Islet of Langerhans (tissue), 1 donor: Measurements from ENCODE around the gene TRIM52.
"Not testable (repeated sequence)": the region's sequence is repeated elsewhere in the genome, so short reads cannot be mapped to it uniquely, and the experiment has no call there.

ENCODE experiments used
- FAIRE-seq: peaks from one replicate; lab custom pipeline; 2011; peaks lifted over from hg19 to GRCh38; lab: Jason Lieb, UNC

The TRIM52 gene

GRCh38 chr5:181260720-181261319 is at the start of gene TRIM52:
TSS of gene TRIM52 (minus strand) at chr5:181261143. CDS start at chr5:181260813, 330 bp downstream.
- FAIRE-seq, result no peak

DNA sequence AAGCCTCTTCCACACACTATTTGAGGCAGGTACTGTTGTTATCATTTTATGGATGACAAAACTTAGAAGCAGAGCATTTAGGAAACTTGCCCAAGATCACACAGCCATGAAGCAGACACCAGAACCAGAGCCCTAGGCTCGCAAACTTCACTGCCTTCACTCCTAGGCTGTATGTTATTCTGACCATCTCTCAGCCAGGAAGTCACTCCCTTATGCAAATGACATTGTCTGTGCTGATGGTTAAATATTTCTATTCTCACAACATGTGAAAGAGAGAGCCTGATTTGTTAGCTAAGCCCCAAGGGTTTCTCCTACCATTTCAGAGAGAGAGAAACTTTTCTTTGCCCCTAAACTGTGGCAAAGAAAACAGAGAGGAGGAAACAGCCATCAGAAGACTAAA is 26.4 kb upstream of the TRIM52 start:
- not testable (repeated sequence) for FAIRE-seq

GRCh38 chr5:181285962-181286705 is 25.2 kb upstream of the TRIM52 start:
- not testable (repeated sequence) for FAIRE-seq

GRCh38 chr5:181283841-181284755 is 23.2 kb upstream of the TRIM52 start:
- FAIRE-seq, result not testable (repeated sequence)

DNA sequence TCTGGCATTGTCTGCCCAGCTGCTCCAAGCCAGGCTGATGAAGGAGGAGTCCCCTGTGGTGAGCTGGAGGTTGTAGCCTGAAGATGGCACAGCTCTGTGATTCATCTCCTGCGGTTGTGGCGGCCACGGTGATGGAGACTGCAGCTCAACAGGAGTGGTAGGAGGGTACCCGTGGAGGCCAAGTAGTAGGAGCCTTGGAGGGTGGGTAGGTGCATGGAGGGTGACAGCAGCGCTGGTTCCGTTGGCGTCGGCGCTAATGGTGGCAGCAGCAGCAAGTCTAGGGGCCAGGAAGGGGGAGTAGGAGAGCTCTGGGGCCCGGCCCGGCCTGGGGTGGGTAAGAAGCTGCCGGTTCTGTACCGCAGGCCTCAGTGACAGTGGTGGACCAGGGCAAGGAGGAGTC is 22.4 kb upstream of the TRIM52 start:
- FAIRE-seq, result no peak

DNA sequence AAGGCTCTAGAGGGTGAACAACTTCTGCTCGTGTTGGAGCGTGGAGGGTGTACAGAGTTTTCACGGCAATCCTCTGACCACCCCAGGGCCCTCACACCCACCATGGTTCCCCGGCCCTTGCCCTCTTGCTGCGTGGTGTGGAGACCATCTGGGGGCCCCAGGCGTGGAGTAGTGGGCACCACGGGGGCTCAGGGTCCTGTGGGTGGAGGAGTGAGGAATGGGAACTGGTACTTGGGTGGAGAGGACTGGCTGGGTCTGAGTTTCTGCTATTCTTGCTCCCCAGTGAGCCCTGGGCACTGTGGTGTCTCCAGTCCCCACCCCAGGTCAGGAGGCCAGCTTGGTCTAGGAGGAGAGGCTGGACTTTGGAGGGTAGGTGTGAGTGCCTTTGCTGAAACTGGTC is 21.9 kb upstream of the TRIM52 start:
- no peak for FAIRE-seq

DNA sequence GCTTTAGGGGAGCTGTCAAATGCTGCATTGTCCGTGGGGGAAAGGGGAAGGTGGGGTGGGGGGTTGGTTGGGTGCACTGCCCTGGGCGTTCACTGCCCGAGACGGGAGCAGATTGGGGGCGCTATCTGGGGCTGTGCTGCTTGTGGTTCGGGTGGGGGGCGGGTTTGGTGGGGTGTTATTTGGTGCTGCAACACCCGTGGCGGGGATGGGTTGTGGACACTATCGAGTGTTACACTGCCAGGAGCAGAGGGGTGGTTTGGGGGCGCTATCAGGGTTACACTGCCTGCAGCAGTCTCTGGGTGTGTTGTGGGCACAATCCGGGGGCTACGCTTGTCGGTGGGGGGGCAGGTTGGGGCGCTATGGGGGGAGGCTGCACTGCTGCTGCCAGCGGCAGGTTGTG is 21.5 kb upstream of the TRIM52 start:
- FAIRE-seq, result not testable (repeated sequence)

DNA sequence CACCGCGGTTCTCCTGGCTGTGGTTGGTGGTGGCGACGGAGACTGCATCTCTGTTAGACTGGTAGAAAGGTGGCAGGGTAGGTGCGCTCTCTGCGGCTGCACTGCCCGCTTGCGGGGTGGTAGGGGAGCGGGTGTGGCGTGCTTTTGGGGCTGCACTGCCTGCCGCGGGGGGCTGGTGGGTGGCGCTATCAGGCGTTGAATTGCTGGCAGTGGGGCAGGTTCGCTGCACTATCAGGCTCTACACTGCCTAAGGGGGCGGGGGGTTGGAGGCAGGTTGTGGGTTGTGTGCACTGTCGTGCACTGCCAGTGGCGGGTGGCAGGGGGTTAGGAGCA is 21.0 kb upstream of the TRIM52 start:
- FAIRE-seq, result no peak

DNA sequence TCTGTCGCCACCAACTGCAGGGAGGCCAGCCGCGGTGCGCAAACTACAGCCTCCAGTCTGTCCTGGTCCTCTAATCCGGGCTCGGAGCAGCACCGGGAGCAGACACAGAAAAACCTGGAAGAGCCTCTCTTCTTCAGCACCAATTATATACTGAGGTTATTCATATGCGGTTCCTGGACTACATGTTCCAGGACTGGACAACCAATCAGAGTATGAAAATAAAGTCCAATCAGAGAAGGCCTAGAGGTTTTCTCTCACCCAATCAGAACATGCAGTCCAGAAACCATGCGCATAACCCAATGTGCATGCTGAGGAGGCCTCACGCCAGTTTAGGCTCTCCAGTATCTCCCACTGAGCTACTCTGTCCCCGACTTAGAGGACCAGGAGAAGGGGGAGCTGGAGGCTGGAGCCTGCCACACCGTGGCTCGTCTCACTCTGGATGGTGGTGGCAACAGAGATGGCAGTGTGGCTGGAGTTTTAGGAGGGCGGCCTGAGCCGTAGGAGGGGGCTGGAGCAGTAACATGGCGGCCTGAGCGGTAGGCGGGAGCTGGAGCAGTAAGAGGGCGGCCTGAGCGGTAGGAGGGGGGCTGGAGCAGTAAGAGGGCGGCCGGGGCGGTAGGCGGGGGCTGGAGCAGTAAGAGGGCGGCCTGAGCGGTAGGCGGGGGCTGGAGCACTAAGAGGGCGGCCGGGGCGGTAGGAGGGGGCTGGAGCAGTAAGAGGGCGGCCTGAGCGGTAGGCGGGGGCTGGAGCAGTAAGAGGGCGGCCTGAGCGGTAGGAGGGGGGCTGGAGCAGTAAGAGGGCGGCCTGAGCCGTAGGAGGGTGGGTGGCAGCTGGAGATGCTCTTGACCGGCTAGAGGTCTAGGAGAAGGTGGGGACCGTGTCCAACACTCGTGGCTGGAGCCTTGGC is 20.4 kb upstream of the TRIM52 start:
- FAIRE-seq, result no peak

DNA sequence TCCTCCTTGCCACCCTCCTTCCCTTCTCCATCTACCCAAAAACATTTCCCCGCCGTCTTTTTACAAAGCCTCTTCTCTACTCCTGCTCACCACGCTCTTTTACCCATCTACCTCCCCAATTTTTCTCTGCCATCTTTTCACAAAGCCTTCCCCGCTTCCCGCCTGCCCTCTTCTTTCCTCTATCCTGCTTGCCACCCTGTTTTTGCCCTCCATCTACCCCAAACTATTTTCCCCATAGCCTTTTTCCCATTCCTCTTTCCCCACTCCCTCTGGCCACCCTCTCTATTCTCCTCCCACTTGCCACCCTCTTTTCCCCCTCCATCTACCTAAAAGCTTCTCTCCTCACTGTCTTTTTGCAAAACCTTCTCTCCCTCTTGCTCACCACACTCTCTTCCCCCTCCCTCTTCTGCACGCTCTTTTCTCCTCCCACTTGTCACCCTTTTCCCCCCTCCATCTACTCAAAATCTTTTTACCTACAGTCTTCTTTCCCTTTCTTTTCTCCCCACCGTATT is 19.4 kb upstream of the TRIM52 start:
- no peak for FAIRE-seq

GRCh38 chr5:181273433-181273744 is 12.4 kb upstream of the TRIM52 start:
- FAIRE-seq, result not testable (repeated sequence)

GRCh38 chr5:181271081-181271480 is 10.1 kb upstream of the TRIM52 start:
- no peak for FAIRE-seq

DNA sequence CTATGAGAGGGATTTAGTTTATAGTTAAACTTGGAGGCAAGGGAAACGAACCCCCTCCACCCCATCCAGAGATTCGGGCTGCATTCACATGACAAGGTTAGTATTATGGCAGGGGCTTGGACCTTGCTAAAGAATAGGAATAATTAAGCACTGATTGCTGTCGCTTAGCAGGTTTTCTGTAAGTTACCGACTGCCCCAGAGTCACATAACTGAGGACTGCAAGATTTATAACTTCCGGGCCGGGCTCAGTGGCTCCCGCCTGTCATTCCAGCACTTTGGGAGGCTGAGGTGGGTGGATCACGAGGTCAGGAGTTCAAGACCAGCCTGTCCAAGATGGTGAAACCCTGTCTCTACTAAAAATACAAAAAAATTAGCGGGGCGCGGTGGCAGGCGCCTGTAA is 7.0 kb upstream of the TRIM52 start:
- not testable (repeated sequence) for FAIRE-seq

DNA sequence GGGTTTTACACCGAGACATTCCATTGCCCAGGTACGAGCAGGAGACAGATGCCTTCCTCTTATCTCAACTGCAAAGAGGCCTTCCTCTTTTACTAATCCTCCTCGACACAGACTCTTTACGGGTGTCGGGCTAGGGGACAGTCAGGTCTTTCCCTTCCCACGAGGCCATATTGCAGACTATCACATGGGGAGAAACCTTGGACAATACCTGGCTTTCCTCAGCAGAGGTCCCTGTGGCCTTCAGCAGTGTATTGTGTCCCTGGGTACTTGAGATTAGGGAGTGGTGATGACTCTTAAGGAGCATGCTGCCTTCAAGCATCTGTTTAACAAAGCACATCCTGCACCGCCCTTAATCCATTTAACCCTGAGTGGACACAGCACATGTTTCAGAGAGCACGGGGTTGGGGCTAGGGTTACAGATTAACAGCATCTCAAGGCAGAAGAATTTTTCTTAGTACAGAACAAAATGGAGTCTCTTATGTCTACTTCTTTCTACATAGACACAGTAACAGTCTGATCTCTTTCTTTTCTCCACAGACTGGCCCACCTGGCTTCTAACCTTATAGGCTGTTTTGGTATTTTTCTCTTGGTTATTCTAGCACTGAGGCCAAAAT is 6.5 kb upstream of the TRIM52 start:
- not testable (repeated sequence) for FAIRE-seq

- FAIRE-seq, result no peak
Measured at GRCh38 chr5:181265092-181265671, 4.2 kb upstream of the TRIM52 start.

- FAIRE-seq, result no peak
Measured at GRCh38 chr5:181263633-181264032, 2.7 kb upstream of the TRIM52 start.

DNA sequence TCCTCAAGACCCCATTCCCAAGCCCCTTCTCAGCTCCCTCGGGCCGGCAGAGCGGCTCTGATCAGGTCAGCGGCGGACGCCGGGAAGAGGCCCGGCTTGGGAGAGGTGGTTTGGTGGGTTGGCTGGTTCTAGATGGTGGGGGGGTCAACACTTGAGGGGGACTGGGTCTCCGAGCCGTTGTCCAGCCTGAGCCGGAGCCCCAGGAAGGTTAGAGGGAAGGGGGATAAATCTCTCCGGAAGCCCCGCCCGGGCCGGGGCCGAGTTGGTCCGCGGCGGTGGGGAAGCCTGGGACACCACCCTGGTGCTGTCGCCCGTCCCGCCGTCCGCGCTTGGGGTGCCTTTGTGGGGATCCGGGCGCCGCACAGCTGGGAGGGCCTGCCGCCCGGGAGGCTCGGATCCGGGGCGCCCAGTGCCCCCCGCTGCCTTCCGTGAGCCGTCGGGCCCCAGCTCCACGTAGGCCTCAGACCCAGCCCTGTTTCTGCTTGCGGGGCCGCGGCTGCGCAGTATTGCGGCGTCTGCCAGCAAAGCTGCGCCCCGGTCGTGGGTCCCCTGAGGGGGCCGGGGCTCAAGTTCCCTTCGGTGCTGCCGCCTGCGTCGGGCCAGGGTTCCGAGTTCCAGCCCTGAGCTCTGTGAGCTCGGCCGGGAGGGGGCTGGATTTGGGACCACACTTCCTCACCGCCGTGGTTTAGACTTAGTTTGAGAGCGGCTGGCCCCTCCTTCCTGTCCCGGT is 542 bp upstream of the TRIM52 start:
- no peak for FAIRE-seq

DNA sequence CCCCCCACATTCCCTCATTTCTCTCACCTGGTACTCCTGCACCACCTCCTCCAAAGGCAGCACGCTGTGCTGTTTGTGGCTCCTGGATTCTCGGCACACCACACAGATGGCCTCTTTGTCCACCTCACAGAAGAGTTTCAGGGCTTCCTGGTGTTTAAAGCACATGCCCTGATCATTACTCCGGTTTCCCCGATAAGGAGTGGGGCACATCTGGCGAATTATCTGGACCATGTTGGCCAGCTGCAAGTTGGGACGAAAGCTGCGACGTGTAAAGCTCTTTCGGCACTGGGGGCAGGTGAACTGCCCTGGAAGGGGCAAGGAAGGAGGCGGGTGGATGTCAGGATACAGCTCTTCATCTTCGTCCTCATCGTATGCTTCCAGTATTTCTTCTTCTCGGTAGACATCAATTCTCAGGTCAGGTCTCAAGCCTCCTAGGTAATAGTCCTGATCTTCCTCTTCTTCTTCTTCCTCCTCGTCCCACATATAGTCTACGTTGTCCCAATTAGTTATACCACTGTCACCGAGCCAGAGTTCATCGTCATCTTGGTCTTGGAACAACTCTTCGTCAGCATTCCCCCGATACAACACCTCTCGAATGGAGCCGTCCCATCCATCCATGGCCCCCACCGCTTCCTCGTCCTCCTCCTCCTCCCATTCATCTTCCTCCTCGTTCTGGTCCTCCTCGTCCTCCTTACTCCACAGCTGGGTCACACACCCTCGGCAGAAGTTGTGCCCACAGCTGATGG is 796 bp downstream of the TRIM52 start:
- no peak for FAIRE-seq

DNA sequence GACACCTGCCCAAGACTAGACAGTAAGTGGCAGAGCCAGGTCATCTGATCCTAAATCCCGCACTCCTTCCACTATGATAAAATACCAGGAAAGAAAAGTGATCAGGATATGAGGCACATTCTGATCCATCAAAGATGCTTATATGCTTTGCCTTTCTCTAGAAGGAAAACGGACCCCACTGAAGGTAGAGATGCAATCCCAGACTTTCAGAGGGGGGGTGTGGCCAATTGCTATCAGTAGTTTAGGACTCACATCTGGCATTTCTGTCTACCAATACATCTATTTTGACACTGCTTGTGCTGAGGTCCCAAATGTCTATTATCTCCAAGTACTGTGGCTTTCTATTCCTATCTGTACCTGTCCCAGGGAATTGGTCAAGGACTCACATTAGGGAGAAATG is 1.7 kb downstream of the TRIM52 start:
- no peak for FAIRE-seq

GRCh38 chr5:181258576-181258975 is 2.4 kb downstream of the TRIM52 start:
- no peak for FAIRE-seq
